ENCODE measurements around the gene CNKSR3.

DNA sequence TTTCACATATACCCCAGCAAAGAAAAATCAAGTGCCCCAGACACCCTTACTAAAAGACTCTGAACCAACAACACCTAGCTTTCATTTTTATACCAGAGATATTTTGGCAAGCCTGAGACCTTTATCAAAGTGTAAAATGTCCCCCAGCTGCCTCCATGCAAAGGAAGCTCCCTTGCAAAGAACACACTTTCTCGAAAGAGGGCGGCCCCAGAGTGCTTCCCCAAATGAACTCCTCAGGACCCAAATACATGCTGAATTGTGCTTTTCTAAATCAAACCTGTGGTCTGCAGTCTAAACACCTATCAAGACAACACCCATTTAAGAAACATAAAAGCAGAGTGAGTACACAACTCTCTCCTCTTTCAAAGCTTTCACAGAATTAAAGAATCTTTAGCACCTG is 154.4 kb downstream of the CNKSR3 start:
- TF ChIP-seq POLR2A (IDR thresholded peaks at IDR 0.05), result no peak
- TF ChIP-seq, protein P1, sequence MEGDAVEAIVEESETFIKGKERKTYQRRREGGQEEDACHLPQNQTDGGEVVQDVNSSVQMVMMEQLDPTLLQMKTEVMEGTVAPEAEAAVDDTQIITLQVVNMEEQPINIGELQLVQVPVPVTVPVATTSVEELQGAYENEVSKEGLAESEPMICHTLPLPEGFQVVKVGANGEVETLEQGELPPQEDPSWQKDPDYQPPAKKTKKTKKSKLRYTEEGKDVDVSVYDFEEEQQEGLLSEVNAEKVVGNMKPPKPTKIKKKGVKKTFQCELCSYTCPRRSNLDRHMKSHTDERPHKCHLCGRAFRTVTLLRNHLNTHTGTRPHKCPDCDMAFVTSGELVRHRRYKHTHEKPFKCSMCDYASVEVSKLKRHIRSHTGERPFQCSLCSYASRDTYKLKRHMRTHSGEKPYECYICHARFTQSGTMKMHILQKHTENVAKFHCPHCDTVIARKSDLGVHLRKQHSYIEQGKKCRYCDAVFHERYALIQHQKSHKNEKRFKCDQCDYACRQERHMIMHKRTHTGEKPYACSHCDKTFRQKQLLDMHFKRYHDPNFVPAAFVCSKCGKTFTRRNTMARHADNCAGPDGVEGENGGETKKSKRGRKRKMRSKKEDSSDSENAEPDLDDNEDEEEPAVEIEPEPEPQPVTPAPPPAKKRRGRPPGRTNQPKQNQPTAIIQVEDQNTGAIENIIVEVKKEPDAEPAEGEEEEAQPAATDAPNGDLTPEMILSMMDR (IDR thresholded peaks at IDR 0.05), result no peak
